HG02885 (cell line): ENCODE measurements around the gene NUFIP2.
A peak's percentile ranks its signal among the peaks of the same experiment; 100 is the strongest.
"Not testable (repeated sequence)": the region's sequence is repeated elsewhere in the genome, so short reads cannot be mapped to it uniquely, and the experiment has no call there.

Experiments
- ATAC-seq: cut with Tn5 transposase; IDR thresholded peaks from one replicate; pipeline ENCODE4 v1.9.1; 2021; ENCODE audit warnings: mild to moderate bottlenecking; ENCODE audit not compliant: unreplicated experiment, poor library complexity

The NUFIP2 gene

GRCh38 chr17:29240968-29241963, 52.7 kb downstream of the NUFIP2 start:
- no peak for ATAC-seq

- ATAC-seq, result no peak
These were observed 53.5 kb downstream of the NUFIP2 start for GRCh38 chr17:29240477-29240876.

- no peak for ATAC-seq
These were observed 55.7 kb downstream of the NUFIP2 start for GRCh38 chr17:29238133-29238850.

GRCh38 chr17:29237476-29238132, 56.3 kb downstream of the NUFIP2 start:
- no peak for ATAC-seq

GRCh38 chr17:29235904-29236303, 58.0 kb downstream of the NUFIP2 start:
- ATAC-seq, result no peak

GRCh38 chr17:29234972-29235371, 59.0 kb downstream of the NUFIP2 start:
- not testable (repeated sequence) for ATAC-seq

- no peak for ATAC-seq
These were observed 60.6 kb downstream of the NUFIP2 start for GRCh38 chr17:29233301-29233700.

- ATAC-seq, result no peak
These were observed 68.6 kb downstream of the NUFIP2 start for GRCh38 chr17:29225396-29225795.

GRCh38 chr17:29221338-29221737, 72.6 kb downstream of the NUFIP2 start:
- not testable (repeated sequence) for ATAC-seq

- peak; percentile 56 for ATAC-seq
These were observed 74.4 kb downstream of the NUFIP2 start for GRCh38 chr17:29219378-29220047.

- ATAC-seq, result no peak
These were observed 77.1 kb downstream of the NUFIP2 start for GRCh38 chr17:29216856-29217255.

- ATAC-seq, result no peak
These were observed 77.8 kb downstream of the NUFIP2 start for GRCh38 chr17:29216181-29216580.

GRCh38 chr17:29215717-29216116, 78.2 kb downstream of the NUFIP2 start:
- no peak for ATAC-seq

- ATAC-seq, result no peak
These were observed 78.8 kb downstream of the NUFIP2 start for GRCh38 chr17:29215174-29215573.

GRCh38 chr17:29214215-29215146, 79.5 kb downstream of the NUFIP2 start:
- ATAC-seq, result no peak

- ATAC-seq, result no peak
These were observed 81.2 kb downstream of the NUFIP2 start for GRCh38 chr17:29212681-29213121.

- no peak for ATAC-seq
These were observed 81.8 kb downstream of the NUFIP2 start for GRCh38 chr17:29212094-29212631.

- ATAC-seq, result no peak
These were observed 83.1 kb downstream of the NUFIP2 start for GRCh38 chr17:29210879-29211278.

- no peak for ATAC-seq
These were observed 84.9 kb downstream of the NUFIP2 start for GRCh38 chr17:29209073-29209472.
